Thyroid gland (tissue), 4 donors: Measurements from ENCODE around the gene TRMT13. TPM values are rescaled to one million over a fixed set of nuclear protein-coding genes. Genes with fewer than 3 reads are reported as not detected.

Experiments used
- DNase-seq, 2 donors: peaks; one replicate each; pipeline ENCODE4 v3.0.0-alpha.2; 2019
- H3K27ac ChIP-seq, 3 donors: fragments of 200-600 bp; sonication (generic); 1 replicate in 2 of 3; 2 replicates in 1 of 3; pipeline ENCODE4 v1.5.1; 2016 to 2019; ENCODE audit warnings: mild to moderate bottlenecking in 1 of 3, moderate library complexity in 1 of 3
- H3K27me3 ChIP-seq: fragments of 200-600 bp; sonication (generic); one replicate; pipeline ENCODE4 v1.5.1; 2019
- H3K36me3 ChIP-seq, 2 donors: fragments of 200-600 bp; sonication (generic); one replicate each; pipeline ENCODE4 v1.5.1; 2016 to 2019
- H3K4me1 ChIP-seq, 2 donors: fragments of 200-600 bp; sonication (generic); one replicate each; pipeline ENCODE4 v1.5.1; 2017 to 2019
- H3K4me3 ChIP-seq, 3 donors: fragments of 200-600 bp; sonication (generic); replicated peaks in 1 of 3; 1 replicate in 2 of 3; 2 replicates in 1 of 3; pipeline ENCODE4 v1.5.1; 2016; ENCODE audit warnings: mild to moderate bottlenecking in 1 of 3
- H3K9me3 ChIP-seq: fragments of 200-600 bp; sonication (generic); one replicate; pipeline ENCODE4 v1.5.1; 2017
- CTCF ChIP-seq, 6 experiments: fragments of 200-600 bp in 3 of 6; fragments of 450-650 bp in 3 of 6; sonication (generic) in 3 of 6; IDR thresholded peaks; one replicate each; pipeline ENCODE4 v1.5.1; 2016 to 2019; ENCODE audit warnings: antibody characterized with exemption in 6 of 6, mild to moderate bottlenecking in 2 of 6, inconsistent platforms in 1 of 6, moderate library complexity in 1 of 6
- POLR2A ChIP-seq, 2 donors: fragments of 450-650 bp; IDR thresholded peaks; one replicate each; pipeline ENCODE4 v1.6.1; 2017; ENCODE audit warnings: antibody characterized with exemption in 2 of 2, mild to moderate bottlenecking in 2 of 2, moderate library complexity in 1 of 2
- WGBS, 2 donors: methylation state at CpG; one replicate each; pipeline ENCODE4 v1.1.5; 2017; 5-methylcytosine and 5-hydroxymethylcytosine counted together
- intact Hi-C: fragments of 100-400 bp; cut with DNase I; formaldehyde crosslinking; loops from one replicate; pipeline ENCODE4 v1.15.1; 2023
- total RNA-seq, 4 donors: library from RNA; depleted of rRNA; stranded (reverse); fragments of >200 nt; gene quantifications; one replicate each; pipeline ENCODE4 v1.2.3, GENCODE V29; 2016

TRMT13 gene
- total RNA-seq, 4 donors from 2014 or later: 27.6 to 39.5 (median 36.1) TPM

- no peaks in the 10 kb centered on the region for H3K27me3 ChIP-seq
- no peak for DNase-seq
- 74 to 79% methylated on average over 2 of the region's 2 CpGs for WGBS, 2 donors
- H3K4me3 ChIP-seq: no peak overlapping the region
- no peaks in the 10 kb centered on the region for H3K4me1 ChIP-seq
- H3K36me3 ChIP-seq: peaks cover 5 to 20% of the 10 kb centered on the region in 2 donors
- H3K9me3 ChIP-seq: no peaks in the 10 kb centered on the region
- intact Hi-C loops: no loop called here
- no peak overlapping the region for H3K27ac ChIP-seq
- TF ChIP-seq POLR2A (IDR thresholded peaks at IDR 0.05): no peak
- TF ChIP-seq CTCF (IDR thresholded peaks at IDR 0.05): no peak
These were observed 18.7 kb downstream of the TRMT13 start for GRCh38 chr1:100151679-100152078.

- Histone ChIP-seq H3K9me3 (no peaks in the 10 kb centered on the region), H3K27me3 (no peaks in the 10 kb centered on the region), H3K27ac (no peak overlapping the region), H3K4me1 (no peaks in the 10 kb centered on the region), H3K4me3 (no peak overlapping the region), H3K36me3 (peaks cover 5 to 14% of the 10 kb centered on the region in 2 donors)
- TF ChIP-seq CTCF (IDR thresholded peaks at IDR 0.05): no peak
- no peak for TF ChIP-seq POLR2A (IDR thresholded peaks at IDR 0.05)
- 77 to 82% methylated on average over 4 of the region's 4 CpGs for WGBS, 2 donors
- no peak for DNase-seq
- intact Hi-C loops: no loop called here
These were observed 19.3 kb downstream of the TRMT13 start for GRCh38 chr1:100152271-100152670.

DNA sequence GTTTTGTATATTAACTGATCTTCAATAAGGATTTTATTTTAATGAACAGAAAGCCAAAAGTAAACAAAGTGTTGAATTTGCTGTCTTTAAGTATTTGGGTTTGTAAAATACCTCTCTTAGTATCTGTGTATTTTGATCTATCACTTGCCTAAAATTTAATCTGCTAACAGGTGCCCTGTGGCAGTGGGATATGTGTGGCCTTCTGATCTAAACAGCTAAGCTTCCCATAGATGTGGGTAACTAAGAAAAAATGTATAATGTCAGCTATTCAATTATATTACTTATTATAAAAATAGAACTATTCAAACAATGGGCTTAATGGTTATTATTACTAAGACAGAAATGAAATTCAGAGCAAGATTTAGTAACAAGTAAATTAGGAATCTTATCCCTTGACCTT is 29.9 kb downstream of the TRMT13 start:
- intact Hi-C loops: no loop called here
- no peak overlapping the region for H3K4me3 ChIP-seq
- H3K4me1 ChIP-seq: peaks cover 0 to 5% of the 10 kb centered on the region in 2 donors
- H3K9me3 ChIP-seq: no peaks in the 10 kb centered on the region
- DNase-seq: no peak
- no peak overlapping the region for H3K27ac ChIP-seq
- no peak for TF ChIP-seq CTCF (IDR thresholded peaks at IDR 0.05)
- TF ChIP-seq POLR2A (IDR thresholded peaks at IDR 0.05): no peak
- H3K27me3 ChIP-seq: no peaks in the 10 kb centered on the region
- no peaks in the 10 kb centered on the region for H3K36me3 ChIP-seq

GRCh38 chr1:100164216-100164615 is 31.3 kb downstream of the TRMT13 start:
- intact Hi-C loops: no loop called here
- Histone ChIP-seq H3K4me1 (peaks cover 0 to 5% of the 10 kb centered on the region in 2 donors), H3K4me3 (no peak overlapping the region), H3K36me3 (no peaks in the 10 kb centered on the region), H3K9me3 (no peaks in the 10 kb centered on the region), H3K27me3 (no peaks in the 10 kb centered on the region), H3K27ac (no peak overlapping the region)
- TF ChIP-seq CTCF (IDR thresholded peaks at IDR 0.05): no peak
- no peak for DNase-seq
- 35 to 41% methylated on average over 2 of the region's 2 CpGs for WGBS, 2 donors

GRCh38 chr1:100164702-100165101 is 31.7 kb downstream of the TRMT13 start:
- H3K27ac ChIP-seq: no peak overlapping the region
- no peak overlapping the region for H3K4me3 ChIP-seq
- 95% methylated on average over 5 of the region's 5 CpGs for WGBS, 2 donors
- no peak for TF ChIP-seq POLR2A (IDR thresholded peaks at IDR 0.05)
- TF ChIP-seq CTCF (IDR thresholded peaks at IDR 0.05): no peak
- intact Hi-C loops: no loop called here
- no peaks in the 10 kb centered on the region for H3K36me3 ChIP-seq
- no peaks in the 10 kb centered on the region for H3K27me3 ChIP-seq
- no peak for DNase-seq
- no peaks in the 10 kb centered on the region for H3K9me3 ChIP-seq
- peaks cover 0 to 5% of the 10 kb centered on the region in 2 donors for H3K4me1 ChIP-seq
